Activated CD8-positive, alpha-beta memory T cell treated with anti-CD3 and anti-CD28 coated beads for 1 hour (primary cell): Measurements from ENCODE around the gene NIPSNAP3A.

Source experiments
- DNase-seq, 2 donors: peaks; one replicate each; pipeline ENCODE4 v3.0.0-alpha.2; 2020; ENCODE audit warnings: low read depth in 1 of 2; ENCODE audit errors: extremely low read depth in 1 of 2

The NIPSNAP3A gene

DNA sequence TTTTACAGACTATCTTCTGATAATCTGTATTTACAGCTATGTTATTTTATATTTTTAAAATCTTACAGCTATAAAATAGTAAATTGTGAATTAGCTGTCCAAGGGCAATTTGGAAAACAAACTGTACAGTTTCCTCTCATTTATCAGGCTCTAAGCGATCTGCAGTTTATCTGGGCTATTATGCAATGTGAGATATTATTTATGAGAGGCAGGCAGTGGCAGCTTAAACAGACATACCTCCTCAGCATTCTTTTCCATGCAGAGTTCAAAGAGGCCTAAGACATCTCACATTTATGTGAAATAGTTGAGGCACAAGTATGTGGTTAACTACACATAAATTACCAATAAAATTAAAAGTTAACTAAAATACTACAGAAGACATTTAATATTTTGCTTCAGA is 26.6 kb downstream of the NIPSNAP3A start:
- DNase-seq = no peak

- DNase-seq = no peak
These were observed 27.5 kb downstream of the NIPSNAP3A start for GRCh38 chr9:104774831-104775573.

GRCh38 chr9:104775574-104775936 is 28.1 kb downstream of the NIPSNAP3A start:
- no peak for DNase-seq

DNA sequence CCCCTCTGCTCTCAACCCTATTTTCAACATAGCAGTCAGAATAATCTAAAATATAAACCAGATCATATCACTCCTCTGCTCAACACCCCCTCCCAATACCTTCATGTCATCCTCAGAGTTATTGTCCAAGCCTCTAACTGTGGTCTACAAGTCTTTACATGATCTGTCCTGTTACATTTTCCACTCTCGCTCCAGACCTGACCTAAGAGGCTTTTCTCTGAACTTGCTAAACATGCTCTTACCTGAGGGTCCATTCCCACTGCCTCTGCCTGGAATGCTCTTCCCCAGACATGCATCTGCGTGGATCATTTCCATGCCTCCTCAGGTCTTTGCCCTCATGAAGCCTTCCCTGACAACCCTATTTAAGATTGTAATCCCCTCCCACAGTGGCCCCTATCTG is 28.5 kb downstream of the NIPSNAP3A start:
- DNase-seq = no peak

GRCh38 chr9:104776797-104777196 is 29.3 kb downstream of the NIPSNAP3A start:
- no peak for DNase-seq

DNA sequence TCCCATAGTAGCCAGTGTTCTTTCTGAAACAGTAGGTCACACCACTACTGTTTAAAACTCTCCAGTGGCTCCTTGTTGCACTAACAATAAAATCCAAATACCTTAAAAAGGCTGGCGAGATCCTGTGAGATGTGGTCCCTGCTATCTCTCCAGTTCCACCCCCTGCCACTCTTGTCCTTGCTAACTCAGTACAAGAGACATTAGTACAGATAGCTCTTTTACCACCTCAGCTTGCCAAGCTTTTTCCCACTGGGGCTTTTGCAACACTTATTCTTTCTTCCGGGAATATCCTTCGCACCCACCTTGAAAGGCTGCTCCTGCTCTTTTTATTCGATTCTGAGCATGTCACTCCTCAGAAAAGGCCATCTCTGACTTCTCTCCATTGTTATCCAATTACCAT is 31.3 kb downstream of the NIPSNAP3A start:
- no peak for DNase-seq

- DNase-seq = no peak
These were observed 31.9 kb downstream of the NIPSNAP3A start for GRCh38 chr9:104779334-104779733.

GRCh38 chr9:104779946-104780535 is 32.6 kb downstream of the NIPSNAP3A start:
- DNase-seq = no peak

- no peak for DNase-seq
These were observed 33.4 kb downstream of the NIPSNAP3A start for GRCh38 chr9:104780796-104781395.

DNA sequence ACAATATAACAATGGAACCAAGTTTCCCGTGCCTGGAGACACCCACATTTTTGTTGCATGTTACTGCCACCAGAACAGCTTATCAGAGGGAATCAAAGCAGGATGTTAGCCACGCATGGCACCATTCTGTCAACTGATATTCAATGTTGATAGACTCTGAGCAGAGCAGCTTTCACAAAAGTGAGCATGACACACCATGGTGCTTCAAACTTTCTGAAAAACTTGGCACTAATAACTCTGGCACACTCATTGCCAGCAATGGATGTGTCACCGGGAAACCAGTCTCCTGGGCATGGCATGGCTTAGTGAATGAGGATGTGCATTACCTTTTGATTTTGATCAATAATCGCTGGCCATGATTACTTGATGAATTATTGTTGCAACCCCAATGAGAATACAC is 36.1 kb downstream of the NIPSNAP3A start:
- no peak for DNase-seq

DNA sequence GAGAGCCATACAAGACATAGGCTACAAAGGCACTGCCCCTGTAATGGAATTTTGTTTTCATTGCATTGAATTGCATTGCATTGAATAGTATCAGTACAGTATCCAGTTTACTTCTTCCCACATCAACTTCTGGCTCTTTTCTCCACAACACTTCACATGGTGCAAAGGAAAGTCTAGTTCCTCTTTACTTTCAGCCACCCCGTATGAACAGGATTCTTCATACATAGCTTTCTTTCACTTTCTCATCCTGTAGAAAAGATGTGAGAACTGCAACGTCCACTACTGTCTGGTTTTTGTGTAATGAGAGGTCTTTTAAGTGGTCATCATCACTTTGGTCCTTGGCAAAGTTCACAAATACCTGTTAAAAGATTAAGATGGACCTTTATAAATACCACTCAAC is 36.6 kb downstream of the NIPSNAP3A start:
- DNase-seq = no peak

DNA sequence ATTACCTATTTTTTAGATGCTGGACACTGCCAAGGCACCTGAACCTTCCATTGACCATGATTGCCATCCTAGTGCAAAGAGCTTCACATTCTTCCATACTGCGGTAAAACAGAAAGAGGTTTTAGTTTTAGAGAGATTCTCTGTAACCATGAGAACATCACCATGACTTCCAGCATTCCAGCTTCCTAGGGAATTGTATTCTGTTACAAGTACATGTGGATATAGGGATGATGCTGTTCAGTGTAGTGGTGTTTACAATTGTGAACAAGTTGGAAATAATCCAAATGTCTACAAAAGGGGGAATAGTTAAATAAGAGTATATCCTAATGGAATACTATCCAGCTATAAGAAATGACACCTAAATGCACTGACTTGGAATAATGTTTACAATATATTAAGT is 38.8 kb downstream of the NIPSNAP3A start:
- no peak for DNase-seq

- no peak for DNase-seq
These were observed 40.0 kb downstream of the NIPSNAP3A start for GRCh38 chr9:104787306-104788015.

DNA sequence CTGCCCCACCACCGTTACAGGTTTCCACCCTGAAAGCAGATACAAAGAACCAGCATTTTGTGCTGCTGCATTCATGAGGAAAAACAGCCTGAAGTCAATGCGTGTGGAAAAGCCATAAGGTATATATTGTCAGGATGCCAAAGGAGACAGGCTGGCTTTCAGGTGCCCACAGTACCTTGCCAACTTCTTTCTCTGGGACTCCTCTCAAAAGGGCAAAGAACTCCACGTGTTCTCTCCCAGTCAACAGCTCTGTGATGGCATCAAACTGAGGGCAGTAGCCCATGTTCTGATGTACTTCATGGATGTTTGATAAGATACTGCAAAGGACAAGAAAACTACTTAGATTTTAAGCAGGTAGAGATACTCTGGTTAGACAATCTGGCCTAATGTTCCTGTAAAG is 40.8 kb downstream of the NIPSNAP3A start:
- no peak for DNase-seq

DNA sequence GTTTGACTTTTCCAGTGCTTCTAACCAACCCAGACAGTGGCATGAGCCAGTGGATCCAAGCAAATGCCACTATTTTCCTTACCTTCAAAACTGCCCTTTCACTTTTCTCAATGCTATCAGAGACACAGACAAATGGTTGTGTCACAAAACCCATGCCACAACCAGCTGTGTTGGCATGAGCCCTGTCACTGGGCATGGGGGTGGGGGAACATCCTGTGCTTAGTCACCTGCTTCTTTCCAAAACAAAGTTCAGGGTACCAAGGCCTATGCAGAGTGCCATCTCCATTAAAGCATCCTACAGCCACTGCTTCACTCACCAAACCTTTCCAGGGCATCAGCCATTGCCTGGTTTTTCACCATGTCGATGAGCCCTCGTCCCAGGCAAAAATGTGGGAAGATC is 46.6 kb downstream of the NIPSNAP3A start:
- DNase-seq = no peak

GRCh38 chr9:104795082-104795481 is 47.6 kb downstream of the NIPSNAP3A start:
- no peak for DNase-seq

- DNase-seq = no peak
These were observed 48.4 kb downstream of the NIPSNAP3A start for GRCh38 chr9:104795857-104796256.

GRCh38 chr9:104798209-104798995 is 50.9 kb downstream of the NIPSNAP3A start:
- DNase-seq = no peak

- no peak for DNase-seq
These were observed 52.7 kb downstream of the NIPSNAP3A start for GRCh38 chr9:104800068-104800785.

GRCh38 chr9:104802110-104802509 is 54.6 kb downstream of the NIPSNAP3A start:
- DNase-seq = no peak
